ENCODE results near the gene KLF6.

Gene KLF6

GRCh38 chr10:3787816-3788215, 2.8 kb upstream of the KLF6 start:
- no peak for DNase-seq
- no peak for ATAC-seq

- DNase-seq (no peak), ATAC-seq (no peak)
These were observed 2.0 kb upstream of the KLF6 start for GRCh38 chr10:3787016-3787400.

DNA sequence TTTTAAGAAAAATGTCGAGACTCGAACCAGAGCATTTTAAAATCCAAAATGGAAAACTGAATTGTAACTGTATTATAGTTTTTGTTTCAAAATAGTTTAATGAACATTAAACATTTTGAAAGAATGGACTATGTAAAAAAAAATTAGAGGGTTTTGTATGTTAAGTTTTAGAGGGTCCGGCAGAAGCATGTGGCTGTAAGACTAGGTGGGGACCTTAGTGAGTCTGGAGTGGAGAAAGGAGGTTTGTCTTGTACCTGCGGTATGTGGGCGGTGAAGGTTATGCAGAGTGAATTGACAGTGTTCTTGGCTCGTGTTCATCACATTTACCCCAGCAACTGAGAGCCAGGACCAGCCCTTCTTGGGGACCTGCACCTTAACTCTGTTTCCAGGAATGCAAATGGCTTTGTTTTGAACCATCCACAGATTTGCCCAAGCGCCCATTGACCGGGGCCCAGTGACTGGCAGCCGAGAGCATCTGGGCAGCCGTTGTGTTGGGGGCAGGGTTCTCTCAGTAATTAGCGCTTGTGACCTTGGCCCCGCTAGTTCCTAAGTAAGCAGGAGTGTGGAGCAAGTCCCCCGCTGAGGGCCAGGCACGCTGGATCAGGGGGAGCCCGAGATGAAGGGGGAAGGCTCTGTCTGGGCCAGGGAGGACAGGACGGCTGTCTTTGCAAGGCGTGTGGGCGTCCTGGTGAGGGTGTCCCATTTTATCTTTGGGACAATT, 1.4 kb upstream of the KLF6 start:
- no peak for ATAC-seq
- DNase-seq, result no peak

GRCh38 chr10:3785851-3786271, 852 bp upstream of the KLF6 start:
- ATAC-seq (peak; percentile 8), DNase-seq (no peak)

GRCh38 chr10:3785251-3785850, 342 bp upstream of the KLF6 start:
- ATAC-seq, result peak; percentile 87
- DNase-seq, result peak; percentile 98

DNA sequence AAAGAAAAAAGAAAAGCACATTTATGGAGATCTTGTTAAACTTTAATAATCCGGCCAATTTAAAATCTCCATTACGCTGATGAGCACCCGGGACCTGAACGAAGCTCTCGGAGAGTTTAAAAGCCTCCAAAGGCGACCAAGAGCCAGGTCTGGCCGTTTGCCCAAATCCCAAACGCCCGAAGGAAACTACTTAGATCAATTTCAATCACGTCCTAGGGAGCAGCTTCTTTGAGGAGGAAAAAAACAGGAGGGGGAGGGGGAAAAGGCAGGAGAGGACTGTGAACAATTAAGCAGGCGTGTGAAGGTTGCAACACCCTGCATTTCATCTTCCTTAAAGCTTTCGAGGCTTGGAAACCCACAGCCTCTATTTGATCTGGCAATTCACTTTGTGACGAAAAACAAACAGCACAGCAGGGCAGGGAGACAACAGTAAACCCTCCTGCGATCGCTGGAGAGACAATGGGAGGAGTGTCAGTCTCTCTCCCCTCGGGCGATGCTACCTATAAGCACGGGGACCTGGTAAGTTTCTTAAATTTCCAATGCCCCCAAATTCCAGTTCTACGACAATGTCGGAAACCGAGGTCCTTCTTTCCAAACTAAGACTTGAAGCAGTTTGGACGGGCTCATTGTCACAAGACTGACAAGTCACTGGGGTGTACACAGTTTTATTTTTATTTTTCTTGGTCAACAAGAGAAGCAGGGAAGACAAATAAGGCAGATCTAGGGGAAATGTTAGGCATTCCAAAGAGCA, 1.2 kb downstream of the KLF6 start:
- ATAC-seq (no peak), DNase-seq (no peak)

- DNase-seq (peak; percentile 79), ATAC-seq (peak; percentile 50)
These were observed 1.7 kb downstream of the KLF6 start for GRCh38 chr10:3783316-3783681.

DNA sequence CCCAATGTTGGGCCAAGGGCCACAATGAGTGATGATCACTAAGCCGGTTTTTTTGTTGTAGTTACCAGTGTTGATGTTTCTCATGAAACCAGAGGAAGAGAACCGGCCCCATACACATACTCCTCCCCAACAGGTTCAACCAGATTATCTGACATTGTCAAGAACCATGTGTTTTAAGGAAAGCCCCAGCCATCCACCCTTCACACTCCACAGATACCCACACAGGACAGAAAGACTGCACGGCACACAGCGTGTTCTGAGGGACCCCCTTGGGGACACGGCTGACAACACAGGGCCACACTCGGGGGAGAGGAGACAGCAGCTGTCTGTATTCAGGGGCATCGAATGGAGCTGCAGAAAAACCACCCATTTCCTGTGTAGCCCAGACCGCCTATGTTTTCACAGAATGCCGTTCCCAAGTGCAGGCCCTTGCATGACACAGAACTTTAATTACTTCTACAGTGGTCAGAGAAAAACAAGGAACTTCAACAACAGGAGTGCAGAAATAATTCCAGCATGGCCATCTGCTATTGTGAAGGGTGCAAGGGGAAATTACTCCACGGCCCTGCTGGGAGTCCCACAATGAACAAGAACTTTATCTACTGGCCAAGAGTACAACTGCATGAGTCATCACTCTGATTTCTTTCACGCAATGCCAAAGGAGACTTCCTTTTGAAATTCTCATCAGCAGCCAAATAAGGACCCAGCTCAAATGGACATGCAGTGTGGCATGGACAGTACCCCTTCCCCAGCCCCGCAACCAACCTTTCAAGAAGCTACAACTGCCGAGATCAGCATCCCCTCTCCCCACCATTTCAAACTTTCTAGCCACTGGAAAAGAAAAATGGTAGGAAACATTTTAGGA, 2.3 kb downstream of the KLF6 start:
- DNase-seq (peak; percentile 51), ATAC-seq (peak; percentile 5)

- DNase-seq, result no peak
- no peak for ATAC-seq
These were observed 2.9 kb downstream of the KLF6 start for GRCh38 chr10:3782146-3782450.

DNA sequence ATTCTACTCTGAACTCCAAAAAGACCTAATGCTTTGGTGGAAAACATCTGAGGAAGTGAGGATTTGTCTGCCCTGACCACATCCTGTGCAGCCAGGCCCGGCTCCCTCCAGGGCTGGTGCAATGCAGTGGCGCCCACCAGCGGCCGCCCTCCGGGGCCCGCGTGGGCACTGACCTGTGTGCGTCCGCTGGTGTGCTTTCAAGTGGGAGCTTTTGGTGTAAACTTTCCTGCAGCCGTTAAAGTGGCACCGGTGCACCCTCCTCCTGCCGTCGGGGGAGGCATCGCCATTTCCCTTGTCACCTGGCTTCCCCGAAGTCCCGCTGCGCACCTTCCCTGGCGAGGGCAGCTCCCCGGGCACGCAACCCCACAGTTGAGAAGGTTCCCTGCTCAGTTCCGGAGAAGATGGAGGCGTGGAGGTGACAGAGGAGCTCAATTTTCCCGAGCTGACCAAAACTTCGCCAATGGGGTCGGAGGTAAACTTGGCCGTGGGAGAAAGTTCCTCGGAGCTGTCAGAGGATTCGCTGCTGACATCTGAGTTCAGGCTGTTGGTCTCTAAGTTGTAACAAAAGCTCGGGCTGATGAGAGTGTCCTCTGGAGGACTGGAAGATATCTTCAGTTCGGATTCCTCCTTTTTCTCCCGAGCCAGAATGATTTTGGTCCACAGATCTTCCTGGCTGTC, 3.4 kb downstream of the KLF6 start:
- no peak for ATAC-seq
- no peak for DNase-seq

DNA sequence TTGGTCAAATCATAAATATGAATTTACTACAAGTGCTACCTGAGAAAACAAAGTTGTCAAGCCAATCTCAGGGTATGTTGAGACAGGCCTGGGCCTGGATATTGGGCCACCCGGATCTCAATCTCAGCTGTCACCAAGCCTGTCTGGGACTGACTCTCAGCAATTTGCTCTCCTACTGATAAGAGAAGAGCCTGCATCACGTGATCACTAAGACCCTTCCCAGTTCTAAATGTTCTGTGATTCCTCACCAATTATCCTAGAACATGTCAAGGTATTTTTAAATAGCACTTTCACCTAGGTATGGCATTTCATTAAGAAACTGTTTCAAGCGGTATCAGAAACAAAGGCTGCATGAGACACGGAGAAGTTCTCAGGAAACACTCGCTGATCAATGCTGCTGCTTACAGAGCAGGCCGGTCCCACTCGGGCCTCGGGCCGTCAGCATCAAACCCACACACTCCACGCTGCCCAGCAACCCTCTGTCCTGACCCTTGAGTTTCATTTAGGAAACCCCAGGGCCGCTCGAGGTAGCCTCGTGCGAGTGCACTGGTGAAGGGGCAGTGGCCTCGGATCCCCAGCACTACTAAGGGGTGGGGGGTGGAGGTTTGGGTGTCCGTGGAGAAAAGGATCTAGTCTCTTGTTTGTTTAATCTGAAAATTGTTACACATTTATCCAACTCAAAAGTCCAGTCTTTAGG, 4.1 kb downstream of the KLF6 start:
- DNase-seq (no peak), ATAC-seq (no peak)

DNA sequence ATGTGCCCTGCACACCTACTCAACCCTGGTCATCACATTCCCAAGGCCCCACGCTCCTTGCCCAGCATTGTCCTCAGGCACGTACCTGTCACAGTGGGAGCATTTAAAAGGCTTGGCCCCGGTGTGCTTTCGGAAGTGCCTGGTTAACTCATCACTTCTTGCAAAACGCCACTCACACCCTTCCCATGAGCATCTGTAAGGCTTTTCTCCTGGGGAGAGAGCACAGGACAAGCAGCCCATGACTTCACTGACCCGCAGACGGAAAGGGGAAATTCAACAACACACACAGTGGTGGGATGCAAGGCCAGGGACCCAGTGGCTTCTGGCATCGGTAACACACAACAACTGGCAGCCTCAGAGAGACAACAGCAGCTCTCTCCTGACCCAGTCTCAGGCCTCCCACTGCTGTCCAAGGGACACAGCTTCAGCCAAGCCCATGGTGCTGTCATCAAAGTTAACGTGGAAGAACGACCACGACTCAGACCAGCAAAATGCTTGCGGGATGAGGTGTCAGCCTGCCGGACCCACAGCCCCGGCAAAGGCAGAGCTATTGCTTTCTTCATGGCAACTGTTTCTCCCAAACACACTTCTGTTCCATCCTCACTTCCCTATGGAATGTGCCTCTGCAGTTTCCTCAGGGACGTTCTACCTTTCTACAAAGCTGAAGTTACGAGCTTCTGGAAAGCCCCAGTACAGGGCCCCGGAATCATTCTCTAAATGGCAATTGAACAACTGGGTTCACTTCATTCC, 4.8 kb downstream of the KLF6 start:
- ATAC-seq, result no peak
- DNase-seq, result no peak

DNA sequence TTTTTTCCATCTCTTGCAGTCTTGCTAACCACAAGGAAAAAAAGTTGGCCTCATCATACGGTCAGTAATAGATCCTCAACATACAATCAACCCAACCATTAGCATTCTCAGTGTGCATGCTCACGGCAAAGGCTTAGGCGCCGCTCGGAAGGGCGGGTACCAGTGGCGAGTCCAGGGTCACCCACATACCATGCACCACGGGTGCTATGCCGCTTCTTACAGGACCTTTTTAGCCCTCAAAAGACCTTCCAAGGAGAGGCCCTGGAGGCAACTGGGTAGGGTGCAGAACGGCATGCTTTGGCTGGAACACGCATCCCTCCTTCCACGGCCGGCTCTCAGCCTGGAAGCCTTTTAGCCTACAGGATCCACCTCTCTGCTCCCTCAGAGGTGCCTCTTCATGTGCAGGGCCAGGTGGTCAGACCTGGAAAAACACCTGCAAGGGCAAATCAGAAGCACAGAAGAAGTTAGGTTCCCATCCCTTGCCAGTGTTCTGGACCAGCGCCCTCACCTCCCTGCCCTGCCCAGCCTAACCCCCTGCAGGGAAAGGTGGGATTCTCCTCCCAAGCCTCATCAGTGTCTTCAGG, 5.8 kb downstream of the KLF6 start:
- ATAC-seq (no peak), DNase-seq (no peak)

GRCh38 chr10:3778692-3779157, 6.3 kb downstream of the KLF6 start:
- no peak for ATAC-seq

DNA sequence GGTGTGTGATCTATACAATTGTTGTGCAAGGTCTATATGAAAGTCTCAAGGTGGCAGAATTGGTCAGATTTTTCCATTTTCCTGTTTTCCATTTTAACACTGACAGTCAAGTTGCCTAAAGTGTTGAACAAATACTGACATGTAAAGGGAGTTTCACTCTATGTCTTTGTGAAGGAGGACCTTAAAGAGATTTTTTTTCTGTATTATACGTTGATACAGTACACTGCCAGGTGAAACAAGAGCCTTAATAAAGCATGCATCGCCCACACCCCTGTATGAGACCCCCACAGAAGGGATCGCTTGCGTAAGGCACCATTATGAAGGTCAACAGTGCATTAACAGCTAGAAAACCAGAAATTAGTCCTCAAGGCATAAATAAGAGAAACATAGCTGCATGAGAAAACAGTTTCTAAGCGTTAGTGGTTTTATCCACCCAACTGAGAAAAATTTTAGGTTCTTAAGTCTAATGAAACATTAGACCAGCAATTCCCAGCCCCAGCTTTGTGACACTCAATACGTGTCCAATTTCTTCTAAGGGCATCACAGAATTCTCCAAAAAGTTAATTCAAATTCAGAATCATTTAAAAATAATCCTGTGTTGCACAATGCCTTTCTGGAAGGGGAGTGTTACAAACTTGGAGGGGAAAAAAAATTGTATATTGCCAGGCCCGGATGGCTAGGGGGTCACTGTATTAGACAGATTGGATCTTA, 6.9 kb downstream of the KLF6 start:
- DNase-seq (no peak), ATAC-seq (no peak)

More at GRCh38 chr10:3778692-3779157, 6.3 kb downstream of the KLF6 start:
- DNase-seq, result no peak

DNA sequence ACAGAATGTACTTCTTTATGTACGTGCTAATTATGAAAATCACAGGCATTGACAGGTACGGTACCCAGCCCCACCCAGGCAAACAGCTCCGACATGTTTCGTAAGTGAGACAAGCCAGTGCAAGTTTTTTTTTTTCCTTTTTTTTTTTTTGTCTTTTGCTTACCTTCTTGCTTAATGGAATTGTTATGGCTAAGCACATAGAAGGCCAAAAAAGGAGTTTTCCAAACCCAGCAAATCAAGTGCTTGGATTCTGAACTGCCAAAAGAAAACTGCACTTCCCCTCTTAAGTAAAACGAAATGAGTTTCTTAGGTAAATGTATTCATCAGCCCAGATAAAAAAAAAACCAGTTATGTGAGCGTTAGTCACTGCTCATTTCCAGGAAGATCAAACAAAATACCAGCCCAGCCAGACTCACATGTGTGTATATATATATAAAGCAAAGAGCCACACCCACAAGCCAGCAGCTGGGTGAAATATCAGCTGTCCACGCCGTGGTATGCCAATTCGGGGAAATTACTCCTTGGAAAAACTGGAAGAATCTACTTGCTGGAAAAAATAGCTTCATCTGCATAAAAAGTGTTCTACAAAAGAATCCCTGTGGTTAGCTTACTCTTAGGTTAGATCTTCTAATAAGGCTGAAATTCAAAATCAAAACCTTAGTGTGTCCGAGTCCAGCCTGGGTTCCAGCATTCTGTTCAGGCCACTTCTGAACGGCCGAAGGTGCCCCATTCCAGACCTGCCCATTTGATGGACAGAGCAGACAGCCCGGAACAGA, 8.0 kb downstream of the KLF6 start:
- ATAC-seq (peak; percentile 73), DNase-seq (peak; percentile 43)

DNA sequence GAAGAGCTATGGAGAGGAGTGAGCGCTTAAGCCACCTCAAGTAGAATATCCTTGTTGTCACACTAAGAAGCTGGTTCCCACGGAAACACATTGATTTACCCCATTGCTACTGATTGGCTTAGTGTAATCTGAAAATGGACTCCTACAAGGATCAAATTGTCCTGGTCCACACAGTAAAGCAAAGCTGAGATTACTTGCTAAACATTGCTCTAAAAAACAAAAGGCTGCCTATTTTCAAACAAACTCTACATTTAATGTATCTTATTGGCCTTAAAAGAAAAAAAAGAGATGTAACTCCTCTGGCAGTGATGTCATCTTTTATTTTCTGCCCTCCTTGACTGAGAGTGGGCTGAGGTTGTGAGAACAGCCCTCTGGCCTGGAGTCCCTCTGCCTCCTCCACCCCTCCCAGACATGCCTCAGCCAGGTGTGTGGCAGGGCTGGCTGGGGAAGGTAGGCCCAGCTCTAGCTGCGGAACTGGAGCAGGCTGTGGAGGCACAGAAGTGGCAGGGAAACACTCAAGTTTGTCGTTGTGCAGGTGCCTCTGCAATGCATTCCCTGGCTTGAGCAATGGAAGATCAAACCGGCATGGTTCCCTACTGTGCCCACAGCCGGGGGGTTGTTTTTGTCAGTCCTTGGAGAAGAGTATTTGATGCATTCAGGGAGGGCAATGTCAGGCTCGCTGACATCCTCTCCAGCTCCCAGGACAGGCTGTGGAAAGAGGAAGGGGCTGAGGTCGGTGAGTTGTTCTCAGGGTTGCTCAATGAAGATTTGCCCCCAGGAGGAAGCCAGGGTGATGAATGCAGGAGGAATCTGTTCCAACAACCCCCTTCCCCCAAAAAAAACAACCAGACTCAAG, 9.1 kb downstream of the KLF6 start:
- DNase-seq (no peak), ATAC-seq (no peak)

Data from stimulated activated naive CD8-positive, alpha-beta T cell treated with anti-CD3 and anti-CD28 coated beads, Interleukin-15, Interleukin-2, amounts not matched to agents 100 U/mL and 50 U/mL, for 24 hours (primary cell).